HG03378 (cell line): ENCODE results near the gene BRD3.

Experiments used
- ATAC-seq: cut with Tn5 transposase; IDR thresholded peaks from one replicate; pipeline ENCODE4 v1.9.1; 2021; ENCODE audit warnings: mild to moderate bottlenecking, moderate library complexity; ENCODE audit not compliant: unreplicated experiment

Gene BRD3

GRCh38 chr9:133981589-133981957, 86.3 kb downstream of the BRD3 start:
- ATAC-seq: no peak

- ATAC-seq: no peak
These were observed 86.8 kb downstream of the BRD3 start for GRCh38 chr9:133980864-133981588.
